Left colon (tissue), 2 donors: ENCODE data around the gene USP17L30. TPM values are rescaled to one million over a fixed set of nuclear protein-coding genes. Genes with fewer than 3 reads are reported as not detected.

ENCODE experiments used
- total RNA-seq, 2 donors: library from RNA; stranded (reverse); fragmentation: NEBNext Ultra II Directional; extraction: Animal tissue kit (Norgen Biotek cat#: 25700); gene quantifications; one replicate each; pipeline ENCODE4 v1.2.1, GENCODE V29; 2021
- donor health status: DM: no; HTN: no; CAD: no.
- donor health status: DM: yes; HTN: yes; CAD: no.

Gene USP17L30
- total RNA-seq, 2 donors from 2014 or later: not detected

Other genes with a start within 250 kb of the USP17L30 start
- not detected for gene FAM90A26, start 192.7 kb upstream of the USP17L30 start, total RNA-seq
- gene USP17L10, start 152.5 kb upstream of the USP17L30 start, total RNA-seq: not detected
- not detected for gene USP17L11, start 147.7 kb upstream of the USP17L30 start, total RNA-seq
- gene USP17L12, start 143.0 kb upstream of the USP17L30 start, total RNA-seq: not detected
- not detected for gene USP17L13, start 138.2 kb upstream of the USP17L30 start, total RNA-seq
- gene USP17L15, start 128.7 kb upstream of the USP17L30 start, total RNA-seq: not detected
- gene USP17L17, start 119.2 kb upstream of the USP17L30 start, total RNA-seq: not detected
- not detected for gene USP17L18, start 114.5 kb upstream of the USP17L30 start, total RNA-seq
- not detected for gene USP17L19, start 109.8 kb upstream of the USP17L30 start, total RNA-seq
- gene USP17L20, start 105.0 kb upstream of the USP17L30 start, total RNA-seq: not detected
- gene USP17L21, start 100.3 kb upstream of the USP17L30 start, total RNA-seq: not detected
- gene USP17L22, start 95.5 kb upstream of the USP17L30 start, total RNA-seq: not detected
- gene USP17L24, start 38.0 kb upstream of the USP17L30 start, total RNA-seq: not detected
- gene USP17L25, start 33.2 kb upstream of the USP17L30 start, total RNA-seq: not detected
- gene USP17L26, start 28.5 kb upstream of the USP17L30 start, total RNA-seq: not detected
- gene USP17L5, start 23.7 kb upstream of the USP17L30 start, total RNA-seq: not detected
- gene USP17L27, start 19.0 kb upstream of the USP17L30 start, total RNA-seq: not detected
- gene USP17L28, start 14.2 kb upstream of the USP17L30 start, total RNA-seq: not detected
- not detected for gene USP17L29, start 9.5 kb upstream of the USP17L30 start, total RNA-seq
- gene DEFB131A, start 81.3 kb downstream of the USP17L30 start, total RNA-seq: not detected